GM19025 (cell line): ENCODE data around the gene OR4C16.
A peak's percentile ranks its signal among the peaks of the same experiment; 100 is the strongest.

ENCODE experiments used
- ATAC-seq: cut with Tn5 transposase; IDR thresholded peaks from one replicate; pipeline ENCODE4 v1.9.1; 2021; ENCODE audit warnings: mild to moderate bottlenecking, low read depth, moderate library complexity; ENCODE audit not compliant: unreplicated experiment

OR4C16 gene

GRCh38 chr11:55571828-55572227, at the start of gene OR4C16:
OR4C16 (plus strand) TSS chr11:55572128; CDS start chr11:55572128, 0 bp downstream.
- ATAC-seq, result no peak

GRCh38 chr11:55554169-55554568, 17.8 kb upstream of the OR4C16 start, which contains the start of gene OR4C15:
OR4C15 (plus strand) TSS chr11:55554469; CDS start chr11:55554469, 0 bp downstream.
- ATAC-seq, result no peak

- ATAC-seq, result peak; percentile 99
Observed at GRCh38 chr11:55572548-55572947, 620 bp downstream of the OR4C16 start.

- no peak for ATAC-seq
Observed at GRCh38 chr11:55607545-55607944, 35.6 kb downstream of the OR4C16 start, which contains the start of gene OR4C11. OR4C11 (minus strand) TSS chr11:55607645; CDS start chr11:55604373, 3,272 bp downstream.
